ENCODE results near the gene ELSPBP1. TPM values are rescaled to one million over a fixed set of nuclear protein-coding genes. Genes with fewer than 3 reads are reported as not detected.

ELSPBP1 gene
- total RNA-seq, 4 donors from 2014 or later, result not detected

GRCh38 chr19:48010932-48011758 lies 16.7 kb downstream of the ELSPBP1 start:
- WGBS, 2 donors, result 89 to 91% methylated on average over 11 of the region's 11 CpGs
- H3K4me1 ChIP-seq, result no peaks in the 10 kb centered on the region
- intact Hi-C loops (cut with DNase I), result no loop called here

GRCh38 chr19:48020686-48021085 lies 26.3 kb downstream of the ELSPBP1 start:
- TF ChIP-seq CTCF (IDR thresholded peaks at IDR 0.05) (no peak), POLR2A (IDR thresholded peaks at IDR 0.05) (no peak)
- 73 to 79% methylated on average over 3 of the region's 3 CpGs for WGBS, 2 donors

More at GRCh38 chr19:48010932-48011758, 16.7 kb downstream of the ELSPBP1 start:
- no peak overlapping the region for H3K4me3 ChIP-seq (replicated peaks in 1 of 3)
- TF ChIP-seq POLR2A (IDR thresholded peaks at IDR 0.05) (no peak), CTCF (IDR thresholded peaks at IDR 0.05) (no peak)
- H3K27ac ChIP-seq, result no peak overlapping the region
- H3K27me3 ChIP-seq, result no peaks in the 10 kb centered on the region
- no peaks in the 10 kb centered on the region for H3K36me3 ChIP-seq
- H3K9me3 ChIP-seq, result no peaks in the 10 kb centered on the region
- no peak for DNase-seq

GRCh38 chr19:48023011-48023410 lies 28.6 kb downstream of the ELSPBP1 start:
- 76 to 79% methylated on average over 2 of the region's 2 CpGs for WGBS, 2 donors
- H3K27ac ChIP-seq, result no peak overlapping the region
- no peak for TF ChIP-seq POLR2A (IDR thresholded peaks at IDR 0.05)
- no peaks in the 10 kb centered on the region for H3K4me1 ChIP-seq
- no peaks in the 10 kb centered on the region for H3K9me3 ChIP-seq
- no peaks in the 10 kb centered on the region for H3K36me3 ChIP-seq
- no peak for DNase-seq
- H3K27me3 ChIP-seq, result no peaks in the 10 kb centered on the region
- no peak overlapping the region for H3K4me3 ChIP-seq (replicated peaks in 1 of 3)
- intact Hi-C loops (cut with DNase I), result no loop called here

More at GRCh38 chr19:48020686-48021085, 26.3 kb downstream of the ELSPBP1 start:
- intact Hi-C loops (cut with DNase I), result no loop called here
- no peak overlapping the region for H3K27ac ChIP-seq
- no peaks in the 10 kb centered on the region for H3K4me1 ChIP-seq
- H3K4me3 ChIP-seq (replicated peaks in 1 of 3), result no peak overlapping the region
- H3K27me3 ChIP-seq, result no peaks in the 10 kb centered on the region
- no peaks in the 10 kb centered on the region for H3K9me3 ChIP-seq
- no peaks in the 10 kb centered on the region for H3K36me3 ChIP-seq
- no peak for DNase-seq

GRCh38 chr19:48023518-48023917 lies 29.1 kb downstream of the ELSPBP1 start:
- H3K36me3 ChIP-seq, result no peaks in the 10 kb centered on the region
- intact Hi-C loops (cut with DNase I), result no loop called here
- no peak overlapping the region for H3K27ac ChIP-seq
- 91 to 94% methylated on average over 3 of the region's 3 CpGs for WGBS, 2 donors
- no peaks in the 10 kb centered on the region for H3K4me1 ChIP-seq
- DNase-seq, result no peak
- H3K27me3 ChIP-seq, result no peaks in the 10 kb centered on the region
- no peak for TF ChIP-seq POLR2A (IDR thresholded peaks at IDR 0.05)
- TF ChIP-seq CTCF (IDR thresholded peaks at IDR 0.05), result no peak
- no peaks in the 10 kb centered on the region for H3K9me3 ChIP-seq
- no peak overlapping the region for H3K4me3 ChIP-seq (replicated peaks in 1 of 3)

GRCh38 chr19:48025480-48025879 lies 31.0 kb downstream of the ELSPBP1 start:
- TF ChIP-seq POLR2A (IDR thresholded peaks at IDR 0.05) (no peak), CTCF (IDR thresholded peaks at IDR 0.05) (no peak)
- Histone ChIP-seq H3K4me1 (no peaks in the 10 kb centered on the region), H3K9me3 (no peaks in the 10 kb centered on the region), H3K36me3 (no peaks in the 10 kb centered on the region), H3K27me3 (no peaks in the 10 kb centered on the region), H3K27ac (no peak overlapping the region), H3K4me3 (replicated peaks in 1 of 3) (no peak overlapping the region)
- DNase-seq, result no peak
- 65 to 70% methylated on average over 3 of the region's 3 CpGs for WGBS, 2 donors
- intact Hi-C loops (cut with DNase I), result no loop called here
